Hematopoietic multipotent progenitor cell treated with erythropoietin and hydrocortisone succinate and interleukin-3 and kit ligand, for 15 days (in vitro differentiated cells): ENCODE measurements around the gene KCNK3.

Experiments used
- DNase-seq: peaks from one replicate; pipeline ENCODE4 v3.0.0-alpha.2; 2015; ENCODE audit warnings: low spot score

KCNK3 gene

DNA sequence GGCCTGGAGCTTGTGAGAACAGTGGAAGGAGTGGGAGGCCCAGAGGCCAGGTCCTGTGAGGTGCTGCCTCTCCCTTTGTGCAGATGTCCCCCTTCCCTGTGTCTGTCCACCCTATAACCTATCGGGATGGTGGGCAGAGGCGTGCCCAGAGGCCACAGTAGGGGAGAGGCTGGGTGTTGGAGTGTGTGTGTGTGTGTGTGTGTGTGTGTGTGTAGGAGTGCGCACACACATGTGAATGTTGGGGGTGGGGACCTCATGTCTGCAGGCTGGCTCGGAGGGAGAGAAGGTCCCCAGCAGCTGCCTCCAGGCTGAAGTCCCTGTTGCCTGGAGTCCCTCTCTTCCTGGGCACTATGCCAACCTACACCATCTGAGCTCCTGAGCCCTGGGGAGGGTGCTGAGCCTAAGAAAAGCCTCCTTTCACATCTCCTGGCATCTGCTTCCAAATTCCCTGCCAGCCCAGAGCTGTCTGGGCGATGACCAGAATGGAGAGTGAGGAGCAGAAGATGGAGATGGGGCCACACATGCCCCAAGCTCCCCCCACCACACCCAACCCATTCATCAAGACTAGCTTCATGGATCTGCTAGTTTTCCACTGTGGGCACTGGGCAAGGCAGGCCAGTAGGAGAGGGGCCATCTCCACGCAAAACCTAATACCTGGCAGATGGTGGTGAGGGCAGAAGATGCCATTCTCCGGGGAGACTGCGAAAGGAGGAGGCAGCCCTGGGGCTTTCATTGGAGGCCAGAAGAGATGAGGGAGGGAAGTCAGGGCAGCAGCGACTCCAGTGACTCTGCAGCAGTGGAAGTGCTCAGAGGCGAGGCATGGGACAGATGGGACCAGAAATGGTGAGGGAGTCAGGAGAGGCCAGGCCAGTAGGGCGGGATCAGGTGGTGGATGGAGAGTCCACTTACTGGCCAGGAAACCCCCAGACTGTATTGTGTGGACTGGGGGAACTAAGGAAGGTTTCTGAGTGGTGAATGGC, 20.3 kb downstream of the KCNK3 start:
- DNase-seq: no peak

DNA sequence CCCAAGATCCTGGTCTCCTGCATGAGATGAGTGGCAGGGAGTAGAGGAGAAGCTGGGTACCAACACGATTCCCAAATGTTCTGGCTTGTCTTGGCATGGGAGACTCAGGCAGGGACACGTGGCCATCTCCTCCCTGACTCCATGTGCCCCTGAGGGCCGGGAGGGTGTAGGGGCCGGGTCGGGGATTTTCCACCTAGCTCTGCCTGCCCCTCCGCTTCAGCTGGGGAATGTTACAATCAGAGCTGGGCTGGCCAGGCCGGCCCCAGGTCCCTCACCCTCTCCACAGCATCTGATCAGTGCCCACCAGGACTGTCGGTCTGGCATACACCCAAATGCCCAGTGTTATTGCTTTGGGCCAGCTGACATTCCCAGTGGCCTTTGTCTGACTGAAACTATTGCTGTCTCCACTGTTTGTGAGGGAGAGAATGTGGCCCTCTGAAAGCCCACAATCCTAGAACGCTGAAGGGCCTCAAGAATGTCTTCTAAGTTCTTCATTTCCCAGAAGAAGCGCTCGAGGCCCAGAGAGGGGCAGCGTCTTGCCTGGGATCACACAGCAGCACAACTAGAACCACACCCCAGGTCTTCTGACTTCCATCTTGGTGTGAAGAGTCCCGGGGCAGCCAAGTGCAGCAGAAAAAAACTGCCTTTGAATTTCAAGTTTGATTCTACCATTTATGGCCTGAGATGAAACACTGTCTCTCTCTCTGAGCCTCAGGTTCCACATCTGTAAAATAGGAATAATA, 23.2 kb downstream of the KCNK3 start:
- no peak for DNase-seq

DNA sequence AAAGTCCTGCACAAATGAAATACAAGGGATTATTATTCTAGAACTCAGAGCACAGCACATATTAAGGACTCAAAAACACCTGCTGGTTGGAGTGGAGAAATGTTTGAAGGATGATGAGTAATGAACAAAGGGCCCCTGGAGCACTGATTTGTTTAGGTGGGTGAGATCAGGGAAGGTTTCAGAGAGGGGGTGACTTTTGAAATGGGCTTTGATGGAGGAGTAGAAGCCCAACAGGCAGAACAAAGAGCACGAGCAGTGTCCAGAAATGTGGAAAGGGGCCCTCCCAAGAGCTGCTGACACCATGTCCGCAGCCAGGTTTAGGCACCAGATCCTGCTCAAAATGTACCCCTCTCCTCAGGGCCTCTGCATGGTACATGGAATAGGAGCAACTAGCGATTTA, 23.8 kb downstream of the KCNK3 start:
- DNase-seq: no peak

DNA sequence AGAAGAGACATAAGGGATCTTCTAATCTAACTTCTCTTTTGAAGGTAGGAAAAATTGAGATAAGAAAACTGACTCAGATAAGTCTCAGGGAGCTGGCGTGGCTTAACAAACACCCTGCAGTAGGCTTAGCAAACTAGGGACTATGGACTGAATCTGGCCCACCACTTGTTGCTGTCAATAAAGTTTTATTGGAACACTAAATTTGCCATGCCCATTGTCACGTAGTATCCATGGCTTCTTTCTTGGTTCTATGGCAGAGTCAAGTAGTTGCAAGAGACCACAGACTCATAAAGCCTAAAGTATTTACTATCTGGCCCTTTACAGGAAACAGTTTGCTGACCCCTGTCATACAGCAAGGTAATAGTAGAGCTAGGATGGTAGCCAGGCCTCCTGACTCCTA, 24.2 kb downstream of the KCNK3 start:
- no peak for DNase-seq

DNA sequence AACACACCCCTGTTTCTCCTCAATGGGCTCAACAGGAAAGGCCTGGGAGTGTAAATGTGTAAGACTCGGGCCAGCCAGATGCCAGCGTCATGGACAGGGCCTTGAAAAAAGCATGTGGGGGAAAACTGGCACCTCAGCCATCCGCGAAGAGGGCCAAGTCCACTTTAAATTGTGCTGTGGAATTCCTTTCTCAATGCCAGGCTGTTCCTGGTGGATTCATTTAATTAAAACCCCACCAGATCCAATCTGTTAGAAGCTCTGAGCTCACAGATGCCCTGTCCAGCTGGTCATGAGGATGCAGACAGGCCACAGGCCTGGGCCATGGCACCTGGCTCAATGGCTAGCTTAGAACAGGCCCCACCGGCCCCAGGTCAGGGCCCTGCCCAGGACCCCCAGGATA, 24.8 kb downstream of the KCNK3 start:
- DNase-seq: no peak

DNA sequence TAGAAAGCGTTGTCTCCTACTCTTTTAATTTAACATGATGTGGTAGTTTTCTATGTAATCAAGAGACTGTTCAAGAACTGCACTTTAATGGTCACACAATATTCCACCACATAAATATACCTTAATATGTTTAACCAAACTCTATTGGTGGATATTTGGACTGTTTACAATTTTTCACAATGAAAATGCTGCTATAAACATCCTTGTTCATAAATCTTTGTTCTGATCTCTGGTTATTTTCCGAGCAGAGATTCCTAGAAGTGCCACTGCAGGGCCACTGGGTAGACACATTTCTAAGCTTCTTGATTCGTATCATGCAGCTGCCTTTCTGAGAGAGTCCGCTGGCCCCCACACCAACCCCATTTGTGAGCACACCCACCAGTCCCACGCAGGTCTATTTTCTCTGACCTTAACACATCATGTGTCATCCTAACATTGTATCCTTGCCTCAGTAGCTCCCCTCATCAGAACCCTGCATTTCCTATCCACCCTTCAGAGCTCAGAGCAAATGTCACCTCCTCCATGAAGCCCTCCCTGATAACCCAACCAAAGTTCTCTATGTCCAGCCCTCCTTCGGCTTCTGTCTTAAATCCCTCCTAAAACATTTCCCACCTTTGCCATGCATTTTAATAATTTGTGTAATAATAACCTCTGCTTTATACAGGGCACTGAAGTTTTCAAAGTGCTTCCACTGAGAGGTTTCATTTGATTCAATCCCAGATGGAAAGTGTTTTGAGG, 26.6 kb downstream of the KCNK3 start:
- no peak for DNase-seq

DNA sequence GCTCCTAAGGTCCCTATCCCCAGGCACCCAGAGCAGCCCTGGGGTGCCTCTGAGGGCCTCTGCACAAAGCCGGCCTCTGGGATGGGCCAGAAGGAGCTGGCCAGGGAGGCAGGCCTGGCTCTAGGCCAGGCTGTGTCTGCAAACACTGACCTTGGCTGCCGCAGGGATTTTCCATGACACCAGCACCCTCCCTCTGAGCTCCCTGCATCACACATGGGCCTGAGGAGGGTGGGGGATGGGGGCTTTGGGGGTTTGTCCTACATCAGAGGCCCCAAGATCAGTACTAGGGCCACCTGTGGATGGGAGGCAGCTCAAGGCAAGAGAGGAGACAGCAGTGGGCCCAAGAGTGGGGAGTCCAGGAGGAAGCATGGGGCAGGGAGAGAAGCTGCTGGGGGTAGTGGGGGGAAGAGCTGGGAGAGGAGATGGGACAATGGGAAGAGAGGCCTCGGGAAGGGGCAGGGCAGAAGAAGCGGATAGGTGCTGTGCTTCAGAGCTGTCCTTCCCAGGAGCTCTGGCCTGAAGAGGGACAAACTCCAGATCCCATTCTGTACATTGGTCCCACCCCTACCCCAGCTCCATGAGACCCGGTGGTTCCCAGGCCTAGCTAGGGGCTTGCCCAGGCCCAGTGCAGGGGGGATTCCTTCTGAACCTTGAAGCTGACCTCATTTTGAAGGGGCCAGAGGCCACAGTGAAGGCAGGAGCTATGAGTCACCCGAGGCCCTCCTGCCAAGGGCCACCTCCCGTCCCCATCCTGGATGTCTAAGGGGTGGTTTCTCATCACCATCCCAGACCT, 28.0 kb downstream of the KCNK3 start:
- DNase-seq: no peak

DNA sequence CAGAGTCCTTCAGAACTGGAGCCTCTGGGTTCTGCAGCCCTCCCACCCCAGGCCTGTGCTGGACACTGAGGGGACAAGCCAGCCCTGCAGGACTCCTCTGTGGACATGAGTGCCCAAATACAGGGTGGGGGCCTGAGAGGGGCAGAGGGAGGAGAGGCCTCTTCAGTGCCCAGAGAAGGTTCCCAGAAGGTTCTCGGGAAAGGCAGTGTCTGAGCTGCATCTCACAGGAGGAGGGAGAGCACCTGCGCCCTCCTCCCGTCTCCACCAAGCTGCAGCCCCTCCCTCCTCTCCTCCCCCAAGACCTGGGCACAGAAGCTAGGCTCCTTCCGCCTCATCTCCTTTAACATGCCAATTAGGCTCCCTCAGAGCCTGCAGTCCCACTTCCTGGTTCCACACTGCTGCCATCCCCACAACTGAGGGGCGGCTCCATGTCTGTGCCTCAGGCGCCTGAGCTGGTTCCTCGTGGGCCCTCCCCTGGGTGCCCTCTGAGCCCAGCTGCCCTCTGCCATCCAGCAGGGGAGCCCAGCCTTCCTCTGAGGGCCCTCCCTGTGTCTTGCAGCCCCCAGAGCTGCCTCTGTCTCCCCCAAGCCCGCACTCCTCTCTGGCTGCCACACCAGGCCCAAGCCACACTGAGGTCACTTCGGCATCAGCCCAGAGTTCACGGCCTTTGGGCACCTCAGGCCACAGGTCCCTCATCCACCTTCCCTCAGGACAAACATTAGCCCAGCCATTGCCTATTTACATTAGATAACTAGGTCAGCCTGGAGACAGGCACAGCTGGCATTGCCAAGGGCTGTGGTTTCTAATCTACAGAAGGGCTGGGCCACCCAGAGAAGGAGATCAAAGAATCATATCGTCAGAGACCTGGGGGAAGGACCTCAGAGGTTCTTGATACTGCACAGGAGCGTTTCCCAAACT, 28.9 kb downstream of the KCNK3 start:
- DNase-seq: no peak

DNA sequence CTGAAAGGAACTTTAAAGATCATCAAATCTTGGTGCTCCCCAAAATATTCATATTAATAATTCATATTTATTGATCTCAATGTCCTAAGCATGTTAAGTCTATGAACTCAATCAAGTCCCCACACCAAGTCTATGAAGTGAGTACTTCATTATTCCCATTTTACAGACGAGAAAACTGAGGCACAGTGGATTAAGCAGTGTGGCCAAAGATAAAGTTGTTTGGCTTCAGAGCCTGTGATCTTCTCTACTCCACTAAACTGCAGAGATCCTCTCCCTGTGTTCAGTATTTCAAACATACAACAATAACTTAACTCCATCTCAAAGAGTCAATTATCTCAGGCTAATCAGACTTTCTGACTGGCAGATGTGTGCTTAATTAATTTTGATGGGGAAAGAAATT, 29.8 kb downstream of the KCNK3 start:
- DNase-seq: no peak

DNA sequence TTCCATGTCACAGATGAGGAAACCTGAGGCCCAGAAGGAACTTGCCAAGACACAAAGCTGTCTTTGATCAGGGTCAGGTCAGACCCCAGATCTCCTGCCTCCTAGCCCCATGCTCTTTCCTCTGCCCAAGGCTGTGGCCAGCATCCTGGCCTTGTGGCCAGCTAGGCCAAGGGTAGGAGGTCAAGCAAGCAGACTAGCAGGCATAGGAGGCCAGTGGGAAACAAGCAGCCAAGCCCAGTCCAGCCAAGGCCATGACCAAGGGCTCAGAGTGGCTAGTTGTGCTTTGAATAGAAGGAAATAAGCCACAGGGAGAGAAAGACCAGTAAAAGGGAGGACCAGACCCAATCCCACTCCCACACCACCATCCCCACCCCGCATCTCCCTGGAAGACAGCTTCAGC, 30.4 kb downstream of the KCNK3 start:
- DNase-seq: no peak

DNA sequence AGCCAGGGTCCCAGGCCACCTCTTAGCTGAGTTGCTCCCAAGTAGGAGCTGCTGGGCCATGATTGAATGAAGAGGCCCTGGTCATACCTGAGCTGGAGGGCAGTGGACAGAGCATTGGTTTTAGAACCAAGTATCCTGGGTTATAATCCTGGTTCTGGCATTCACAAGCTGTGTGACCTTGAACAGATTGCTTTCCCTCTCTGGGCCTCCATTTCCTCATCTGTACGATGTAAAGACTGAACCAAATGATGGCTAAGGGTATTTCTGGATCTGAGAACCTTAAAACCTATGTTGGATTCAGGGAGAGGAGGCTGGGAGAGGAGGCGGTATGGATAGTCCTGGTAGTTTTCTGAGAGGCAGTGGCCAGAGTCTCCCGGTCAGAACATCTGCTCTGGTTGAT, 31.0 kb downstream of the KCNK3 start:
- DNase-seq: no peak

DNA sequence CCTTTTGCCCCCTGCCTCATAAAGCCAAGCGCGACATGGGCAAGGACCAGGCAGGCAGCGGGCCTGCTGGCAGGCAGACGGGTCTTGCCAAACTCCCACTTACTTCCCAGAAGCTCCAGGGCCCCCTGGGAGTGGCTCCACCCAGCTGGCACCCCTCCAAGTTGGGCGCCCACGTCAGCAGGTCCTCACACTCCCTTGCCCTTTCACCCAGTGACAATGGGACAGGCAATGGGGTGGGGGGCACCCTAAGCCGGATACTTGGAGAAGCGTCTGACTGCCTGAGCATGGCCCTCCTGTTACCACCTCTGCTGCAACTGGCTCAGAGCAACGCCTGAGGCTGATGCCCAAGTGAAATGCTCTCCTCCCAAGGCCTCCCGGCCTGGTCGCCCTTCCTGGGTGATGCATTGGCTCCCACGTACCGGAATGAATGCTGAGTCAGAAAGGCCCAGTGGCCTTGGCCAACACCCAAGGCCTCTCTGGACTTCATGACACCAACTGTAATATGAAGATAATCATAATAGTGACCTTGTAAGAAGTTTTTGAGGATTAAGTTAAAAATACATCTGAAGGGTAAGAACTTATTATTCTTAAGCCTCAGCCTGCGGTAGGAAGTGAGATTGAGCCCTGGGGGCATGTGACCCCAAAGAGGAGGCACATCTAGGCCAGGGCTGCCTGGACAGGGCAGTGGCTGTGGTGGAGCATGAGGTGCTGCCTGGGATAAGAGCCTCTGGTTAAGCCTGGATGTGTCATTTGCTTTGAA, 31.6 kb downstream of the KCNK3 start:
- DNase-seq: no peak

DNA sequence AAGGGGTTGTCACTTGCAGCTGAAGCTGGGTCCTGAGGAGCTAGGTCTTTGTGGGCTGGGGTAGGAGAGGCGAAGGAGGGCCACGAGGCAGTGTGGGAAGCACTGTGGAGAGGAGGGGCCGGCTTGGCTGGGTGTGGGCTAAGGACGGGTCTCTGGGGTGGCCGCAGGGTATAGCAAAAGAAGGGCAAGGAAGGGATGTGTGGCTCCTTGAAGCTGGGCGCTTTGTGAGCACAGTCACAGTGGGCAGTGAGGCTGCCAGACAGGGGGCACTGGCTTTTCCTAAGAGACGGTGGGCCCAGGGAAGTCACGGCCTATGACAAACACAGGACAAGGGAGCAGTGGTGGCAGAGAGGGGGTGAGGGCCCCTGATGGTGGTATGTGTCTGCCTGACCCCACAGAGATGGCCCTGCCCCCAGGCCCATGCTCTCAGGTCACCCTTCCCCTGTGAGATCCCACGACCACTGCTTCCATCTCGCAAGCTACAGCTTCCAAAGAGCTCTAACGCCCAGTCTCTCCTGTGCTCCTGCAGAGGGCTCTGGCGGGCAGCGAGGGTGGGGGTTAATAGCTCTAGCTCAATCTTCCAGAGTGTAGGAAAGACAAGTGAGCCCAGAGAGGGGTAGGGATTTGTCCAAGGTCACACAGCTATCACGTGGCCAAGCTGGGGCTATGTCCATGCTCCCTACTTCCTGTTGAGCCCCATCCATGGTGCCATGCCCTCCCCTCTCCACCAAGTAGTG, 32.4 kb downstream of the KCNK3 start:
- no peak for DNase-seq

DNA sequence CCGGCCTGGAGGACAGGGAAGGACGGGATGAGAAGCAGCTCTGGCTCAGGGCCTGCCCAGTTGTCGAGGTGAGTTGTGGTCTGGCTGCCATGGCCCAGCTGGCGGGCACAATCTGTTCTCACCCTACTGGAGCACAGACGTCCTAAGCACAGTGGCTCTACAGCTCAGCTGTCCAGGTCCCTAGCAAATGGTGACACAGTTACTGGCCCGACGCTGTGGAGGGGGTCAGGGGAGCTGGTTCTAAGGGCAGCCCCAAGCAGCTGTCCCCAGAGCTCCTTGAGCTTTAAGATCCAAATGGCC, 32.9 kb downstream of the KCNK3 start:
- DNase-seq: no peak

DNA sequence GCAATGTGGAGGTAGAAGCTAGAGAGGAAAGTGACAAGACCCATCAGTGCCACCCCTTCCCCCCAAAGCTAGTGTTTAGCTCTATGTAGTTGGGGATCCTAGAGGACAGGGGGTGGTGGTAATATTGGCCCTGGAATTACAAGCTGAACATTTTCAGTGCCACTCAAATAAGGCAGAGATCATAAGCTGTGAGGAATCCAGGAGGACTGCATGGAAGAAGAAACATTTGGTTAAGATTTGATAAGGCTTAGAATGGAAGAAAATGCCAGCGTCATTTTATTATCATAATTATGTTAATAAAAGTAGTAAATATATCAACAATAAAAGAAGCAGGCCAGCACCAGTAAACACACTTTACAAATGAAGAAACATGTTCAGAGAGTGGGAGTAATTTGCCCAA, 33.7 kb downstream of the KCNK3 start:
- DNase-seq: no peak

DNA sequence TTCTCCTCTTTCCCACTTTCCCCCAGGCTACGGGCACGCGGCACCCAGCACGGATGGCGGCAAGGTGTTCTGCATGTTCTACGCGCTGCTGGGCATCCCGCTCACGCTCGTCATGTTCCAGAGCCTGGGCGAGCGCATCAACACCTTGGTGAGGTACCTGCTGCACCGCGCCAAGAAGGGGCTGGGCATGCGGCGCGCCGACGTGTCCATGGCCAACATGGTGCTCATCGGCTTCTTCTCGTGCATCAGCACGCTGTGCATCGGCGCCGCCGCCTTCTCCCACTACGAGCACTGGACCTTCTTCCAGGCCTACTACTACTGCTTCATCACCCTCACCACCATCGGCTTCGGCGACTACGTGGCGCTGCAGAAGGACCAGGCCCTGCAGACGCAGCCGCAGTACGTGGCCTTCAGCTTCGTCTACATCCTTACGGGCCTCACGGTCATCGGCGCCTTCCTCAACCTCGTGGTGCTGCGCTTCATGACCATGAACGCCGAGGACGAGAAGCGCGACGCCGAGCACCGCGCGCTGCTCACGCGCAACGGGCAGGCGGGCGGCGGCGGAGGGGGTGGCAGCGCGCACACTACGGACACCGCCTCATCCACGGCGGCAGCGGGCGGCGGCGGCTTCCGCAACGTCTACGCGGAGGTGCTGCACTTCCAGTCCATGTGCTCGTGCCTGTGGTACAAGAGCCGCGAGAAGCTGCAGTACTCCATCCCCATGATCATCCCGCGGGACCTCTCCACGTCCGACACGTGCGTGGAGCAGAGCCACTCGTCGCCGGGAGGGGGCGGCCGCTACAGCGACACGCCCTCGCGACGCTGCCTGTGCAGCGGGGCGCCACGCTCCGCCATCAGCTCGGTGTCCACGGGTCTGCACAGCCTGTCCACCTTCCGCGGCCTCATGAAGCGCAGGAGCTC, 35.4 kb downstream of the KCNK3 start:
- no peak for DNase-seq

DNA sequence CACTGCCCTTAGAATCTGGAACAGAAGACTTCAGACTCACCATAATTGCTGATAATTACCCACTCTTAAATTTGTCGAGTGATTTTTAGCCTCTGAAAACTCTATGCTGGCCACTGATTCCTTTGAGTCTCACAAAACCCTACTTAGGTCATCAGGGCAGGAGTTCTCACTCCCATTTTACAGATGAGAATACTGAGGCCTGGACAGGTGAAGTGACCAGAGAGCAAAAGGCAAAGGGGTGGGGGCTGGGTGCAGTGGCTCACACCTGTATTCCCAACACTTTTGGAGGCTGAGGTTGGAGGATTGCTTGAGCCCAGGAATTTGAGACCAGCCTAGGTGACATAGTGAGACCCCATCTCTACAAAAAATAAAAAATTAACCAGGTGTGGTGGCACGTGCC, 36.8 kb downstream of the KCNK3 start:
- DNase-seq: no peak
